ENCODE data around the gene SND1.

DNA sequence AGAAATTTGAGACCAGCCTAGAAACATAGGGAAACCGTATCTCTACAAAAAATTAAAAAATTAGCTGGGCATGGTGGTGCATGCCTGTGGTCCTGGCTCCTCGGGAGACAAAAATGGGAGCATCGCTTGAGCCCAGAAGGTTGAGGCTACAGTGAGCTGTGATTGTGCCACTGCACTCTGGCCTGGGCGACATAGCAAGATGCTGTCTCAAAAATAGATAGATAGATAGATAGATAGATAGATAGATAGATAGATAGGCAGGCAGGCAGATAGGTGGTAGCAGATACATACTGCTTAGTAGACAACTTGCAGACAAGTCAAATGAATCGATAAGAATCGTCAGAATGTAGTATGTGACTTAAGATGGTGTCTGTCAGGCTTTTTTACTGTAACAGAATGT, 106.9 kb downstream of the SND1 start:
- TF ChIP-seq, protein P1, sequence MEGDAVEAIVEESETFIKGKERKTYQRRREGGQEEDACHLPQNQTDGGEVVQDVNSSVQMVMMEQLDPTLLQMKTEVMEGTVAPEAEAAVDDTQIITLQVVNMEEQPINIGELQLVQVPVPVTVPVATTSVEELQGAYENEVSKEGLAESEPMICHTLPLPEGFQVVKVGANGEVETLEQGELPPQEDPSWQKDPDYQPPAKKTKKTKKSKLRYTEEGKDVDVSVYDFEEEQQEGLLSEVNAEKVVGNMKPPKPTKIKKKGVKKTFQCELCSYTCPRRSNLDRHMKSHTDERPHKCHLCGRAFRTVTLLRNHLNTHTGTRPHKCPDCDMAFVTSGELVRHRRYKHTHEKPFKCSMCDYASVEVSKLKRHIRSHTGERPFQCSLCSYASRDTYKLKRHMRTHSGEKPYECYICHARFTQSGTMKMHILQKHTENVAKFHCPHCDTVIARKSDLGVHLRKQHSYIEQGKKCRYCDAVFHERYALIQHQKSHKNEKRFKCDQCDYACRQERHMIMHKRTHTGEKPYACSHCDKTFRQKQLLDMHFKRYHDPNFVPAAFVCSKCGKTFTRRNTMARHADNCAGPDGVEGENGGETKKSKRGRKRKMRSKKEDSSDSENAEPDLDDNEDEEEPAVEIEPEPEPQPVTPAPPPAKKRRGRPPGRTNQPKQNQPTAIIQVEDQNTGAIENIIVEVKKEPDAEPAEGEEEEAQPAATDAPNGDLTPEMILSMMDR (IDR thresholded peaks at IDR 0.05; ENCODE audit: low read length), result no peak
- TF ChIP-seq EZH2 (IDR thresholded peaks at IDR 0.05; ENCODE audit: borderline replicate concordance, low read length), result no peak

Measured in OCI-LY1 (cell line).